HCT116 (cell line): ENCODE data around the gene KDM7A.

Source experiments
- CBX3 ChIP-seq: IDR thresholded peaks from 2 replicates; pipeline ENCODE4 v1.6.1; 2012; ENCODE audit warnings: low read depth
- CEBPB ChIP-seq: IDR thresholded peaks from 2 replicates; pipeline ENCODE4 v1.6.1; 2012; ENCODE audit warnings: low read depth
- EZH2phosphoT487 ChIP-seq: fragments of 200-600 bp; IDR thresholded peaks from 2 replicates; pipeline ENCODE4 v1.6.1; 2018; ENCODE audit warnings: antibody characterized with exemption, borderline replicate concordance
- POLR2A ChIP-seq: IDR thresholded peaks from 2 replicates; pipeline ENCODE4 v1.7.0; 2011; ENCODE audit warnings: borderline replicate concordance; ENCODE audit not compliant: insufficient read depth, insufficient read length; ENCODE audit errors: extremely low read depth
- POLR2AphosphoS5 ChIP-seq: IDR thresholded peaks from 2 replicates; pipeline ENCODE4 v1.6.1; 2011; ENCODE audit warnings: mild to moderate bottlenecking, low read depth, low read length, moderate library complexity
- RAD21 ChIP-seq: IDR thresholded peaks from 2 replicates; pipeline ENCODE4 v1.6.1; 2012; ENCODE audit warnings: low read depth, mild to moderate bottlenecking
- SIN3A ChIP-seq: IDR thresholded peaks from 2 replicates; pipeline ENCODE4 v1.6.1; 2012; ENCODE audit warnings: low read depth
- ZNF274 ChIP-seq: fragments of 200-500 bp; sonication (Bioruptor generic); IDR thresholded peaks from 2 replicates; pipeline ENCODE4 v1.6.1; 2014; ENCODE audit warnings: mild to moderate bottlenecking, low read depth, low read length, inconsistent platforms
- TF ChIP-seq, protein P1 (sequence below): IDR thresholded peaks from 2 replicates; pipeline ENCODE4 v1.6.1; 2012; ENCODE audit warnings: low read depth
- TF ChIP-seq, protein P2 (sequence below), 3 experiments: fragments of 200-600 bp in 1 of 3; sonication (generic) in 1 of 3; IDR thresholded peaks in 2 of 3; conservative IDR thresholded peaks in 1 of 3; 2 replicates each; pipeline ENCODE4 v1.5.1; 2012 to 2017; ENCODE audit warnings: low read depth in 2 of 3, low read length in 2 of 3, antibody characterized with exemption in 1 of 3, borderline replicate concordance in 1 of 3, control low read depth in 1 of 3, mild to moderate bottlenecking in 1 of 3, mixed read lengths in 1 of 3, mixed run types in 1 of 3, moderate library complexity in 1 of 3; ENCODE audit not compliant: insufficient read depth in 1 of 3
- TF ChIP-seq, protein P3 (sequence below): IDR thresholded peaks from 2 replicates; pipeline ENCODE4 v1.6.1; 2012

DNA sequence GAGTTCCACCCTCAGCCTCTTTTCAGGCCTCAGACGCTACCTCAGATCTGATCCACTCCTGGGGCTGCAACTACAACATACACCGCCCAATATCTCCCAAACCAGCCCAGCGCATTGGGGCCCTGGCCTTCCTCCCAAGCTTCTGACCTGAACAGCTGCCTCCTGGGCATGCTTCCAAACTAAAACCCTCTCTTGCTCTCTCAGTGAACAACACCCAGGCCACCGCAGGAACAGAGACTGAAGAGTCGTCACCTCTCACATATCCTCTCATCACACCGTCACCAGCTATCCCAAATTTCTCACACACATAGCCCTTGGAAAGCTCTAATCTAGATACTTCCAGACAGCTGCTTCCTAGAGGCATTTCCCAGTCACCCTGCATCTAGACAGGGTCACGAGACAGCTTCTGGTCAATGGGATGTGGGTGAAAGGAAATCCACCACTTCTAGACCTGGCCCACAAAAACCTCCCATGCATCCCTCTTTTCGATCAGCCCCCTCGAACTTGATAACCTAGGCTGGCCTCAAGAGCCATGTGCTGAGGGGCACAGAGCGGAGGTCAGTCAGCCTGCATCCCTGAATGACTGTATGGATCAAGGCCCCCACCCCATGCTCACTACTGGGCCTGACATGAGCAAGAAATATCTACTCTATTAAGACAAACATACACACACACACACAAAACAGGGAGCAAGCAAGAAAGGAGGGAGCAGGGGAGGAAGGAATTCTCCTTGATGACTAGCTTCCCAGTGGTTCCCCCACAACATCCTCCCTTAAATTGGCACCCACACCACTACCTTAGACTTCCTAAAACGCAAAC lies 115.8 kb downstream of the KDM7A start:
- no peak for TF ChIP-seq POLR2A
- TF ChIP-seq, protein P1, sequence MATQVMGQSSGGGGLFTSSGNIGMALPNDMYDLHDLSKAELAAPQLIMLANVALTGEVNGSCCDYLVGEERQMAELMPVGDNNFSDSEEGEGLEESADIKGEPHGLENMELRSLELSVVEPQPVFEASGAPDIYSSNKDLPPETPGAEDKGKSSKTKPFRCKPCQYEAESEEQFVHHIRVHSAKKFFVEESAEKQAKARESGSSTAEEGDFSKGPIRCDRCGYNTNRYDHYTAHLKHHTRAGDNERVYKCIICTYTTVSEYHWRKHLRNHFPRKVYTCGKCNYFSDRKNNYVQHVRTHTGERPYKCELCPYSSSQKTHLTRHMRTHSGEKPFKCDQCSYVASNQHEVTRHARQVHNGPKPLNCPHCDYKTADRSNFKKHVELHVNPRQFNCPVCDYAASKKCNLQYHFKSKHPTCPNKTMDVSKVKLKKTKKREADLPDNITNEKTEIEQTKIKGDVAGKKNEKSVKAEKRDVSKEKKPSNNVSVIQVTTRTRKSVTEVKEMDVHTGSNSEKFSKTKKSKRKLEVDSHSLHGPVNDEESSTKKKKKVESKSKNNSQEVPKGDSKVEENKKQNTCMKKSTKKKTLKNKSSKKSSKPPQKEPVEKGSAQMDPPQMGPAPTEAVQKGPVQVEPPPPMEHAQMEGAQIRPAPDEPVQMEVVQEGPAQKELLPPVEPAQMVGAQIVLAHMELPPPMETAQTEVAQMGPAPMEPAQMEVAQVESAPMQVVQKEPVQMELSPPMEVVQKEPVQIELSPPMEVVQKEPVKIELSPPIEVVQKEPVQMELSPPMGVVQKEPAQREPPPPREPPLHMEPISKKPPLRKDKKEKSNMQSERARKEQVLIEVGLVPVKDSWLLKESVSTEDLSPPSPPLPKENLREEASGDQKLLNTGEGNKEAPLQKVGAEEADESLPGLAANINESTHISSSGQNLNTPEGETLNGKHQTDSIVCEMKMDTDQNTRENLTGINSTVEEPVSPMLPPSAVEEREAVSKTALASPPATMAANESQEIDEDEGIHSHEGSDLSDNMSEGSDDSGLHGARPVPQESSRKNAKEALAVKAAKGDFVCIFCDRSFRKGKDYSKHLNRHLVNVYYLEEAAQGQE = no peak
- TF ChIP-seq, protein P2, sequence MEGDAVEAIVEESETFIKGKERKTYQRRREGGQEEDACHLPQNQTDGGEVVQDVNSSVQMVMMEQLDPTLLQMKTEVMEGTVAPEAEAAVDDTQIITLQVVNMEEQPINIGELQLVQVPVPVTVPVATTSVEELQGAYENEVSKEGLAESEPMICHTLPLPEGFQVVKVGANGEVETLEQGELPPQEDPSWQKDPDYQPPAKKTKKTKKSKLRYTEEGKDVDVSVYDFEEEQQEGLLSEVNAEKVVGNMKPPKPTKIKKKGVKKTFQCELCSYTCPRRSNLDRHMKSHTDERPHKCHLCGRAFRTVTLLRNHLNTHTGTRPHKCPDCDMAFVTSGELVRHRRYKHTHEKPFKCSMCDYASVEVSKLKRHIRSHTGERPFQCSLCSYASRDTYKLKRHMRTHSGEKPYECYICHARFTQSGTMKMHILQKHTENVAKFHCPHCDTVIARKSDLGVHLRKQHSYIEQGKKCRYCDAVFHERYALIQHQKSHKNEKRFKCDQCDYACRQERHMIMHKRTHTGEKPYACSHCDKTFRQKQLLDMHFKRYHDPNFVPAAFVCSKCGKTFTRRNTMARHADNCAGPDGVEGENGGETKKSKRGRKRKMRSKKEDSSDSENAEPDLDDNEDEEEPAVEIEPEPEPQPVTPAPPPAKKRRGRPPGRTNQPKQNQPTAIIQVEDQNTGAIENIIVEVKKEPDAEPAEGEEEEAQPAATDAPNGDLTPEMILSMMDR (IDR thresholded peaks at IDR 0.05 in 2 of 3, conservative IDR thresholded peaks at IDR 0.05 in 1 of 3; ENCODE audit: borderline replicate concordance in 1 of 3, insufficient read depth in 1 of 3, low read depth in 2 of 3, low read length in 2 of 3) = no peak
- no peak for TF ChIP-seq ZNF274
- TF ChIP-seq RAD21 = no peak
- no peak for TF ChIP-seq CBX3
- TF ChIP-seq CEBPB = no peak
- TF ChIP-seq EZH2phosphoT487 = no peak
- TF ChIP-seq, protein P3, sequence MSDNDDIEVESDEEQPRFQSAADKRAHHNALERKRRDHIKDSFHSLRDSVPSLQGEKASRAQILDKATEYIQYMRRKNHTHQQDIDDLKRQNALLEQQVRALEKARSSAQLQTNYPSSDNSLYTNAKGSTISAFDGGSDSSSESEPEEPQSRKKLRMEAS = no peak
- TF ChIP-seq SIN3A = no peak
- TF ChIP-seq POLR2AphosphoS5 = no peak
